KMS-11 (cell line): ENCODE measurements around the gene INPP4A.

Experiments
- H2AFZ ChIP-seq: fragments of 200-600 bp; sonication (generic); 2 replicates; pipeline ENCODE4 v1.6.1; 2016; ENCODE audit warnings: antibody characterized with exemption, mixed run types, low read depth
- H3K27ac ChIP-seq: fragments of 200-600 bp; sonication (generic); 2 replicates; pipeline ENCODE4 v1.6.1; 2016; ENCODE audit warnings: mild to moderate bottlenecking, mixed run types
- H3K27me3 ChIP-seq: fragments of 200-600 bp; sonication (generic); 2 replicates; pipeline ENCODE4 v1.6.1; 2017; ENCODE audit warnings: mild to moderate bottlenecking, low read depth, mixed run types, moderate library complexity; ENCODE audit not compliant: insufficient read depth
- H3K36me3 ChIP-seq: fragments of 200-600 bp; sonication (generic); 2 replicates; pipeline ENCODE4 v1.6.1; 2017; ENCODE audit warnings: mild to moderate bottlenecking, mixed run types; ENCODE audit not compliant: insufficient read depth
- H3K4me1 ChIP-seq: fragments of 200-600 bp; sonication (generic); 2 replicates; pipeline ENCODE4 v1.6.1; 2016; ENCODE audit warnings: mild to moderate bottlenecking, low read depth, mixed run types; ENCODE audit not compliant: poor library complexity, severe bottlenecking
- H3K4me2 ChIP-seq: fragments of 200-600 bp; sonication (generic); 2 replicates; pipeline ENCODE4 v1.7.0; 2016; ENCODE audit warnings: mild to moderate bottlenecking, mixed run types
- H3K4me3 ChIP-seq: fragments of 200-600 bp; sonication (generic); IDR thresholded peaks from 2 replicates; pipeline ENCODE4 v1.6.1; 2017; ENCODE audit warnings: low read depth, low read length, mixed read lengths; ENCODE audit not compliant: insufficient read depth
- H3K79me2 ChIP-seq: fragments of 200-600 bp; sonication (generic); 2 replicates; pipeline ENCODE4 v1.6.1; 2016; ENCODE audit warnings: low read depth, mixed run types; ENCODE audit not compliant: insufficient read depth
- H3K9ac ChIP-seq: fragments of 200-600 bp; sonication (generic); 2 replicates; pipeline ENCODE4 v1.6.1; 2016; ENCODE audit warnings: mild to moderate bottlenecking, mixed run types
- H4K20me1 ChIP-seq: fragments of 200-600 bp; sonication (generic); 2 replicates; pipeline ENCODE4 v1.6.1; 2016; ENCODE audit warnings: mild to moderate bottlenecking, mixed run types; ENCODE audit not compliant: insufficient read depth
- TF ChIP-seq, protein P1 (sequence below): fragments of 200-600 bp; sonication (generic); conservative IDR thresholded peaks from 2 replicates; pipeline ENCODE4 v1.6.1; 2017; ENCODE audit warnings: low read depth, mild to moderate bottlenecking, antibody characterized with exemption, low read length, moderate library complexity, mixed read lengths

Gene INPP4A

DNA sequence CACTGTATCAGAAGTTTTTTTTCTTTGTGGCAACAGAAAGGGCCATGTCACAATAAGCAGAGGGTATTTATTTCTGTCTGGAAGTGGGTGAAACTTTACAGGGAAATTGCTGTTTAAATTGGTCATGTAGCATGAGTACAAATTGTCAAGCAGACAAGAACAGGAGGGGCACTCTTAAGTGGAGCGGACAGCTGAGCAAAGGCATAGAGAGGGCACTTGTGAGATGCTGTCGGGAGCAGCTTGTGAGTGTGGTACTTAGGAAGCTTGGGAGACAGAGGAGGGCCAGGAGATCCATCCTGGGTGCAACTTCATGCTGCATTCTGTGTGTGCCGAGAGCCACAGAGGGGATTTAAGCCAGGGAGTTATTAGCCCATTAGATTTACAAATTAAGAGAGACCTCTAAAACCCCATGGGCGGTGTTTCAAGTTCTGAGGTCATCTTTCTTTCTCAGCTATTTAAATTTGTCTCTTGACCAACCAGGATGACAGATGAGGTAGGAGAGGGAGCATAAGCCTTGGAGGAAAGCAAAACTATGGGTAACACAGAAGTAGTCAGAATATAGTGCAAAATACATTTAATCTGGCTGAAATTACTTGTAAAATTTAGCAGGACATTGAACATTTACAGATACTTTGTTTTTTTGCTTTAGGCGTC, 30.4 kb downstream of the INPP4A start:
- Histone ChIP-seq H3K79me2 (peaks cover 95% of the 10 kb centered on the region), H3K4me3 (no peak overlapping the region), H3K4me1 (peaks cover 100% of the 10 kb centered on the region), H3K27ac (peak overlapping the region; percentile 86; the same call in 1 of the 2 replicates), H3K9ac (peak overlapping the region; percentile 64; the same call in 1 of the 2 replicates), H3K4me2 (peak overlapping the region; percentile 97; the same call in 1 of the 2 replicates), H3K27me3 (no peaks in the 10 kb centered on the region), H2AFZ (no peak overlapping the region), H3K36me3 (no peaks in the 10 kb centered on the region), H4K20me1 (no peaks in the 10 kb centered on the region)
- TF ChIP-seq, protein P1, sequence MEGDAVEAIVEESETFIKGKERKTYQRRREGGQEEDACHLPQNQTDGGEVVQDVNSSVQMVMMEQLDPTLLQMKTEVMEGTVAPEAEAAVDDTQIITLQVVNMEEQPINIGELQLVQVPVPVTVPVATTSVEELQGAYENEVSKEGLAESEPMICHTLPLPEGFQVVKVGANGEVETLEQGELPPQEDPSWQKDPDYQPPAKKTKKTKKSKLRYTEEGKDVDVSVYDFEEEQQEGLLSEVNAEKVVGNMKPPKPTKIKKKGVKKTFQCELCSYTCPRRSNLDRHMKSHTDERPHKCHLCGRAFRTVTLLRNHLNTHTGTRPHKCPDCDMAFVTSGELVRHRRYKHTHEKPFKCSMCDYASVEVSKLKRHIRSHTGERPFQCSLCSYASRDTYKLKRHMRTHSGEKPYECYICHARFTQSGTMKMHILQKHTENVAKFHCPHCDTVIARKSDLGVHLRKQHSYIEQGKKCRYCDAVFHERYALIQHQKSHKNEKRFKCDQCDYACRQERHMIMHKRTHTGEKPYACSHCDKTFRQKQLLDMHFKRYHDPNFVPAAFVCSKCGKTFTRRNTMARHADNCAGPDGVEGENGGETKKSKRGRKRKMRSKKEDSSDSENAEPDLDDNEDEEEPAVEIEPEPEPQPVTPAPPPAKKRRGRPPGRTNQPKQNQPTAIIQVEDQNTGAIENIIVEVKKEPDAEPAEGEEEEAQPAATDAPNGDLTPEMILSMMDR: no peak

DNA sequence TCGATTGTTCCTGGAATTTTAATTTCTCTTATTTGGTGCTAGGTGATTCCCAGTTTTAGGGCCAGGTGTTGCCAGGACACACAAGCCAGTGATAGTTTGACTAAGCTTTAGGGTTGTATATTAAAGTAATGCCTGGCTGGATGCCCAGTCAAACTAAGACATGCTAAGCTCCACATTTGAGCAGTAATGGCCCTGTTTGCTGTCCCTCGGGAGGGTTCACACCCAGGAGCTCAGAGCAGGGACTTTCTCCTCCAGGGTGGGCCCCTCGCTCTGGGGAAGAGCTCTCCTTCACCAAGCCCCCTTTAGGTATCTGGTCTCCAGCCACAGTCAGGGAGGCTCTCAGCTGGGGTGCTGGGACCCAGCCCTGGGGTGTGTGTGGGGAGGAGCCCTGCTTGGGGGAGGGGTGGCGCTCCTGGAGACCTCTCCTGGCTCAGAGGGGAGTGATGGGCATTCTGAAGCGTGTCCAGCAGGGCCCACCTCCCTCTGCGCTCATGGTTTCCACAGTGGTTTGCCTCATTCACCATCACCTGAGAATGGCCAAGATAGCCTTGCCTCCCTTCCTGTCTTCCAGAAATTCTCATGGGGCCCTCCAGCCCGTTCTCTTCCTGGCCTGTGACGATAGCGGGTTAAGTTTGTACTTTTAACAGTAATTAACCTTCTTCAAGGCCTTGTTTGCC, 31.7 kb downstream of the INPP4A start:
- peaks cover 100% of the 10 kb centered on the region for H3K4me1 ChIP-seq
- H3K9ac ChIP-seq: no peak overlapping the region; the same call in 1 of the 2 replicates
- peaks cover 95% of the 10 kb centered on the region for H3K79me2 ChIP-seq
- H3K4me2 ChIP-seq: peak overlapping the region; percentile 97; the same call in 1 of the 2 replicates
- H4K20me1 ChIP-seq: no peaks in the 10 kb centered on the region
- no peak overlapping the region for H2AFZ ChIP-seq
- TF ChIP-seq, protein P1: no peak
- no peaks in the 10 kb centered on the region for H3K27me3 ChIP-seq
- H3K36me3 ChIP-seq: no peaks in the 10 kb centered on the region
- H3K4me3 ChIP-seq: no peak overlapping the region
- peak overlapping the region; percentile 86; the same call in 1 of the 2 replicates for H3K27ac ChIP-seq

DNA sequence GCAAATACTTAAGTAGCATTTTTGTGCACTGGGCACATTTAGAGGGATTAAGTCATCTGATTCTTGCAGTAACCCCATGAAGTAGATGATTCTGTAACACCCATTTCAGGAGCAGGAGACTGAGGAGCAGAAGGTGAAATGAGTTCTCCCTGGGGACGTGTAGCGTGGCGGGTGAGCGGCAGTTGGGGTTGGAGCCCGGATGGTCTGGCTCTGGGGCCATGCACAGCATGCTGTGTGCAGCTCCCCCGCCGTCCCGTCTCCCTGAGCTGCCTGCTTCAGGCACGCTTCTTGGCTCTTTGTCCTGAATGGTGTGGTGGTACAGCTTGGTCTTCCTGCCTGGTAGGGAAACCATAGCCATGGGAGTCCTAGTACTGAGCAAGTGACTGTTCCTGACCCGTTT, 32.4 kb downstream of the INPP4A start:
- Histone ChIP-seq H4K20me1 (no peaks in the 10 kb centered on the region), H3K4me3 (no peak overlapping the region), H3K79me2 (peaks cover 95% of the 10 kb centered on the region), H3K27me3 (no peaks in the 10 kb centered on the region), H3K27ac (peak overlapping the region; percentile 99; the same call in 1 of the 2 replicates), H2AFZ (no peak overlapping the region), H3K9ac (no peak overlapping the region; the same call in 1 of the 2 replicates), H3K4me2 (peak overlapping the region; percentile 97; the same call in 1 of the 2 replicates), H3K4me1 (peaks cover 100% of the 10 kb centered on the region), H3K36me3 (no peaks in the 10 kb centered on the region)
- TF ChIP-seq, protein P1: no peak

DNA sequence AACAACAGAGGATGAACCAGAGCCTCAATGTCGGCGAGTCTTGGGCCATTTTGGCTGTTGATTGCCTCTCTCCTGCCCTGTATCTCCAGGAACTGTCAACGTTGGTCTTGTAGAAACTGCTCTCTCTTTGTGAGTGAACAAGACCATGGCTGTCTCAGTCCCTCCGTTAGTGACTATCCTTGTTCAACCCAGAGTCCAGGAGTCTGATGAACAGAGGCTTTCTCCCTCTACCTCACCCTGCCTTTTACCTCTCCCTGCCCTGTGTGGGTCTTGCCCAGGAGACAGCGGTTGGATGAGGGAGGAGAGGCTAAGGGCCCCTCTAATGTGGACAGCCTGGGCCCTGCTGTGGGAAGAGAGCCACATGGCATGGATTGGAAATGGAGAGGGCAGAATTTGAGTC, 32.8 kb downstream of the INPP4A start:
- H3K36me3 ChIP-seq: no peaks in the 10 kb centered on the region
- no peak overlapping the region for H3K4me3 ChIP-seq
- no peaks in the 10 kb centered on the region for H3K27me3 ChIP-seq
- peak overlapping the region; percentile 97 for H3K4me2 ChIP-seq
- H3K27ac ChIP-seq: peak overlapping the region; percentile 99; the same call in 1 of the 2 replicates
- peaks cover 95% of the 10 kb centered on the region for H3K79me2 ChIP-seq
- TF ChIP-seq, protein P1: no peak
- H4K20me1 ChIP-seq: no peaks in the 10 kb centered on the region
- no peak overlapping the region; the same call in 1 of the 2 replicates for H3K9ac ChIP-seq
- no peak overlapping the region for H2AFZ ChIP-seq
- peaks cover 100% of the 10 kb centered on the region for H3K4me1 ChIP-seq
